Activated naive CD8-positive, alpha-beta T cell treated with anti-CD3 and anti-CD28 coated beads for 36 hours (primary cell): ENCODE results near the gene TRIM64C. TPM values are rescaled to one million over a fixed set of nuclear protein-coding genes. Genes with fewer than 3 reads are reported as not detected.
"Not testable (repeated sequence)": the region's sequence is repeated elsewhere in the genome, so short reads cannot be mapped to it uniquely, and the experiment has no call there.

Experiments
- DNase-seq: peaks from one replicate; pipeline ENCODE4 v3.0.0; 2021
- H3K27ac Mint-ChIP-seq: one replicate; pipeline ENCODE4 v1.8.0; 2022; ENCODE audit warnings: mild to moderate bottlenecking, moderate library complexity, mixed read lengths
- H3K27me3 Mint-ChIP-seq: one replicate; pipeline ENCODE4 v1.8.0; 2022; ENCODE audit warnings: mild to moderate bottlenecking, mixed read lengths
- H3K36me3 Mint-ChIP-seq: one replicate; pipeline ENCODE4 v1.8.0; 2021; ENCODE audit warnings: mild to moderate bottlenecking, mixed read lengths
- H3K4me1 Mint-ChIP-seq: one replicate; pipeline ENCODE4 v1.8.0; 2021; ENCODE audit warnings: mixed read lengths
- H3K4me3 Mint-ChIP-seq: one replicate; pipeline ENCODE4 v1.8.0; 2022; ENCODE audit warnings: mild to moderate bottlenecking, moderate library complexity, mixed read lengths
- H3K9me3 Mint-ChIP-seq: one replicate; pipeline ENCODE4 v1.8.0; 2022; ENCODE audit warnings: mixed read lengths
- total RNA-seq, 2 experiments: library from RNA; stranded (reverse); gene quantifications; one replicate each; pipeline ENCODE4 v1.2.3, GENCODE V29; 2021

TRIM64C gene
- not detected for total RNA-seq

- not testable (repeated sequence) for H3K27ac Mint-ChIP-seq, H3K27me3 Mint-ChIP-seq, DNase-seq, H3K36me3 Mint-ChIP-seq, H3K9me3 Mint-ChIP-seq, H3K4me3 Mint-ChIP-seq, H3K4me1 Mint-ChIP-seq
These were observed at the start of gene TRIM64C for GRCh38 chr11:49059012-49059411. TSS of gene TRIM64C (minus strand) at chr11:49059112. CDS start at chr11:49059112, 0 bp downstream.

- H3K4me3 Mint-ChIP-seq, result not testable (repeated sequence)
These were observed 43.4 kb upstream of the TRIM64C start for GRCh38 chr11:49102356-49102755.

GRCh38 chr11:49069897-49070296 lies 11.0 kb upstream of the TRIM64C start:
- H3K27me3 Mint-ChIP-seq, H3K36me3 Mint-ChIP-seq, H3K27ac Mint-ChIP-seq, H3K4me3 Mint-ChIP-seq, DNase-seq, H3K9me3 Mint-ChIP-seq, H3K4me1 Mint-ChIP-seq: not testable (repeated sequence)

More at GRCh38 chr11:49102356-49102755, 43.4 kb upstream of the TRIM64C start:
- H3K9me3 Mint-ChIP-seq, H3K27me3 Mint-ChIP-seq, H3K27ac Mint-ChIP-seq, DNase-seq, H3K4me1 Mint-ChIP-seq, H3K36me3 Mint-ChIP-seq: not testable (repeated sequence)

- H3K4me1 Mint-ChIP-seq, H3K27ac Mint-ChIP-seq, H3K27me3 Mint-ChIP-seq, H3K36me3 Mint-ChIP-seq, DNase-seq, H3K9me3 Mint-ChIP-seq, H3K4me3 Mint-ChIP-seq: not testable (repeated sequence)
These were observed 9.1 kb downstream of the TRIM64C start for GRCh38 chr11:49049821-49050220.

- H3K27ac Mint-ChIP-seq, H3K4me3 Mint-ChIP-seq, H3K4me1 Mint-ChIP-seq, H3K36me3 Mint-ChIP-seq, H3K9me3 Mint-ChIP-seq, DNase-seq, H3K27me3 Mint-ChIP-seq: not testable (repeated sequence)
These were observed 10.7 kb downstream of the TRIM64C start for GRCh38 chr11:49048229-49048628.

GRCh38 chr11:49028523-49028922 lies 30.4 kb downstream of the TRIM64C start, which contains the start of gene TRIM49B:
TSS of gene TRIM49B (plus strand) at chr11:49028823. CDS start at chr11:49031600, 2,777 bp downstream.
- H3K9me3 Mint-ChIP-seq, DNase-seq, H3K4me3 Mint-ChIP-seq, H3K27me3 Mint-ChIP-seq, H3K4me1 Mint-ChIP-seq, H3K27ac Mint-ChIP-seq, H3K36me3 Mint-ChIP-seq: not testable (repeated sequence)

Other genes with a start within 250 kb of the TRIM64C start
- not detected for gene TRIM51G, start 75.2 kb downstream of the TRIM64C start, total RNA-seq
- not detected for gene TRIM49B, start 30.3 kb downstream of the TRIM64C start, total RNA-seq
- gene FOLH1, start 149.5 kb upstream of the TRIM64C start, total RNA-seq, result not detected